Peyer's patch (tissue), 4 donors: ENCODE data around the gene SCRN1.

ENCODE experiments used
- CTCF ChIP-seq, 6 experiments: fragments of 450-650 bp in 4 of 6; fragments of 200-600 bp in 2 of 6; sonication (generic) in 1 of 6; IDR thresholded peaks; one replicate each; pipeline ENCODE4 v1.5.1; 2017 to 2019; ENCODE audit warnings: antibody characterized with exemption in 6 of 6, mild to moderate bottlenecking in 3 of 6, moderate library complexity in 1 of 6
- POLR2A ChIP-seq, 2 donors: fragments of 450-650 bp; IDR thresholded peaks; one replicate each; pipeline ENCODE4 v1.5.1; 2017; ENCODE audit warnings: antibody characterized with exemption in 2 of 2, mild to moderate bottlenecking in 2 of 2, moderate library complexity in 2 of 2

GRCh38 chr7:29898301-29898700, 91.3 kb downstream of the SCRN1 start:
- TF ChIP-seq CTCF (IDR thresholded peaks at IDR 0.05): no peak
- no peak for TF ChIP-seq POLR2A (IDR thresholded peaks at IDR 0.05)
